HepG2 (cell line): Measurements from ENCODE around the gene MACROD2. TPM values are rescaled to one million over a fixed set of nuclear protein-coding genes. Genes with fewer than 3 reads are reported as not detected.

Experiments
- ATAC-seq: fragments of 200-7000 bp; cut with Tn5 transposase; 3 replicates; pipeline ENCODE4 v1.9.1; 2020; ENCODE audit warnings: mild to moderate bottlenecking, moderate library complexity
- BruUV-seq: library from RNA; stranded (reverse); fragments of 400-500 nt; replicated peaks from 2 replicates; lab custom pipeline; 2021; lab: Mats Ljungman, UMichigan
- CTCF ChIA-PET: fragments of 300-600 bp; formaldehyde crosslinking; extraction: SDS; loops from one replicate; lab custom pipeline; 2021; ENCODE audit warnings: low total read pairs, inconsistent platforms, low intra/inter-chr PET ratio; lab: Yijun Ruan, JAX
- POLR2A ChIA-PET: fragments of 350-600 bp; sonication (Branson Sonifier 250); formaldehyde crosslinking; loops from one replicate; lab custom pipeline; 2020; ENCODE audit warnings: antibody characterized with exemption, inconsistent platforms; lab: Yijun Ruan, JAX
- DNase-seq: peaks from one replicate; pipeline ENCODE4 v3.0.0-alpha.2; 2015; ENCODE audit warnings: low spot score
- FAIRE-seq: peaks from 3 replicates; lab custom pipeline; 2011; peaks lifted over from hg19 to GRCh38; lab: Jason Lieb, UNC
- H2AFZ ChIP-seq: one replicate; pipeline ENCODE4 v1.6.1; 2011; ENCODE audit warnings: low read length, inconsistent platforms
- H3K27ac ChIP-seq: fragments of 300-600 bp; 3 replicates; pipeline ENCODE4 v1.8.0; 2011; ENCODE audit warnings: mixed run types, mild to moderate bottlenecking, mixed read lengths, low read length, inconsistent platforms; ENCODE audit not compliant: insufficient read depth; ENCODE audit errors: extremely low read length
- H3K27me3 ChIP-seq, 2 experiments: fragments of 200-600 bp in 1 of 2; 2 replicates in 1 of 2; 3 replicates in 1 of 2; pipeline versions ENCODE4 v1.6.0 to v1.8.0; 2011; ENCODE audit warnings: low read length in 2 of 2, mild to moderate bottlenecking in 2 of 2, moderate library complexity in 2 of 2, inconsistent platforms in 1 of 2; ENCODE audit not compliant: insufficient read depth in 2 of 2, control insufficient read depth in 1 of 2
- H3K36me3 ChIP-seq, 2 experiments: fragments of 200-600 bp in 1 of 2; replicated peaks in 1 of 2; 2 replicates in 1 of 2; 3 replicates in 1 of 2; pipeline versions ENCODE4 v1.5.1 to v1.8.0; 2011; ENCODE audit warnings: low read length in 2 of 2, inconsistent platforms in 1 of 2; ENCODE audit not compliant: insufficient read depth in 2 of 2, control insufficient read depth in 1 of 2
- H3K4me1 ChIP-seq: 2 replicates; pipeline ENCODE4 v1.5.1; 2012; ENCODE audit warnings: low read length, inconsistent platforms; ENCODE audit not compliant: insufficient read depth
- H3K4me2 ChIP-seq: 2 replicates; pipeline ENCODE4 v1.6.0; 2011; ENCODE audit warnings: low read depth, low read length, inconsistent platforms
- H3K4me3 ChIP-seq, 3 experiments: fragments of 200-600 bp in 1 of 3; sonication (generic), shearing (Covaris generic) in 1 of 3; replicated peaks in 1 of 3; 2 replicates each; pipeline ENCODE4 v1.5.1; 2011 to 2016; ENCODE audit warnings: low read length in 3 of 3, inconsistent platforms in 2 of 3, low read depth in 2 of 3, mild to moderate bottlenecking in 2 of 3, control low read depth in 1 of 3, mixed read lengths in 1 of 3; ENCODE audit not compliant: insufficient read depth in 1 of 3
- H3K79me2 ChIP-seq: one replicate; pipeline ENCODE4 v1.6.1; 2011; ENCODE audit warnings: low read length, inconsistent platforms; ENCODE audit not compliant: insufficient read depth
- H3K9ac ChIP-seq: 2 replicates; pipeline ENCODE4 v1.6.0; 2011; ENCODE audit warnings: mild to moderate bottlenecking, low read depth, low read length, inconsistent platforms; ENCODE audit not compliant: insufficient read depth
- H3K9me3 ChIP-seq: 2 replicates; pipeline ENCODE4 v1.5.1; 2012; ENCODE audit warnings: mild to moderate bottlenecking, low read length
- H4K20me1 ChIP-seq: 2 replicates; pipeline ENCODE4 v1.6.0; 2011; ENCODE audit warnings: inconsistent platforms, mild to moderate bottlenecking, low read length, moderate library complexity; ENCODE audit not compliant: insufficient read depth
- E2F5 ChIP-seq: sonication (generic); formaldehyde crosslinking; conservative IDR thresholded peaks from 2 replicates; pipeline ENCODE4 v1.4.0; 2020; ENCODE audit warnings: missing genetic modification reagents
- GATAD2A ChIP-seq: IDR thresholded peaks from 2 replicates; pipeline ENCODE4 v1.6.1; 2016
- ZNF143 ChIP-seq: sonication (generic); formaldehyde crosslinking; IDR thresholded peaks from 2 replicates; pipeline ENCODE4 v1.4.0; 2020; ENCODE audit warnings: missing genetic modification reagents
- ZNF33A ChIP-seq: sonication (generic); formaldehyde crosslinking; IDR thresholded peaks from 2 replicates; pipeline ENCODE4 v1.5.1; 2020; ENCODE audit warnings: missing genetic modification reagents, mild to moderate bottlenecking, moderate library complexity, borderline replicate concordance
- ZNF556 ChIP-seq: sonication (generic); formaldehyde crosslinking; IDR thresholded peaks from 2 replicates; pipeline ENCODE4 v1.4.0; 2020; ENCODE audit warnings: mild to moderate bottlenecking, missing genetic modification reagents, borderline replicate concordance
- ZNF557 ChIP-seq: sonication (generic); formaldehyde crosslinking; IDR thresholded peaks from 2 replicates; pipeline ENCODE4 v1.4.0; 2020; ENCODE audit warnings: missing genetic modification reagents
- WGBS: methylation state at CpG from one replicate; pipeline ENCODE4 v1.1.6; 2017; ENCODE audit warnings: low lambda C conversion rate; 5-methylcytosine and 5-hydroxymethylcytosine counted together
- in situ Hi-C: cut with HindIII; loops from 2 replicates; pipeline ENCODE4 v1.10.0; 2017; ENCODE audit warnings: low pct_unique_long_range_greater_than_20kb; ENCODE audit not compliant: extremely low pct_ligation_motif_present
- intact Hi-C: fragments of 100-400 bp; cut with micrococcal nuclease; formaldehyde crosslinking; loops from one replicate; pipeline ENCODE4 v1.10.0; 2022; ENCODE audit not compliant: unreplicated experiment
- polyA plus RNA-seq, 8 experiments: library from polyadenylated mRNA; depleted of rRNA in 3 of 8; stranded (reverse) in 7 of 8; unstranded in 1 of 8; fragments of >200 nt; fragmentation: Illumina TruSeq in 4 of 8; extraction: Trizol in 4 of 8; gene quantifications; 2 replicates each; pipeline versions ENCODE4 v1.2.1 to v1.2.3, GENCODE V29; 2011 to 2016; ENCODE audit warnings: low read depth in 4 of 8, missing spikeins in 1 of 8, mixed read lengths in 1 of 8; ENCODE audit not compliant: insufficient read depth in 1 of 8
- total RNA-seq, 5 experiments: library from RNA; depleted of rRNA; stranded (reverse); fragments of >200 nt; fragmentation: Illumina TruSeq; extraction: Trizol; gene quantifications; 2 replicates each; pipeline ENCODE4 v1.2.3, GENCODE V29; 2016; ENCODE audit warnings: low read depth in 1 of 5
- TF ChIP-seq, protein P1 (sequence below): sonication (generic); formaldehyde crosslinking; IDR thresholded peaks from 2 replicates; pipeline ENCODE4 v1.8.1; 2023; ENCODE audit warnings: missing genetic modification reagents, mild to moderate bottlenecking, borderline replicate concordance

The MACROD2 gene
- total and polyA plus RNA-seq, 2 of the 13 experiments (the other 11 are each of a cell fraction or from before 2014, with no cell fraction given): 0.13 to 0.51 TPM

GRCh38 chr20:14553774-14554534 is 558.6 kb downstream of the MACROD2 start:
- no peak for FAIRE-seq
- 0% methylated on average over 6 of the region's 6 CpGs for WGBS
- Histone ChIP-seq H3K9me3 (peaks cover 12% of the 10 kb centered on the region), H3K79me2 (no peaks in the 10 kb centered on the region), H3K36me3 (no peaks in the 10 kb centered on the region), H3K4me1 (no peaks in the 10 kb centered on the region), H3K27me3 (no peaks in the 10 kb centered on the region), H3K4me2 (no peak overlapping the region), H3K9ac (no peak overlapping the region), H3K4me3 (no peak overlapping the region), H3K27ac (no peak overlapping the region), H4K20me1 (no peaks in the 10 kb centered on the region), H2AFZ (no peak overlapping the region)
- TF ChIP-seq GATAD2A (CRISPR knock-in tag): no peak
- no peak for TF ChIP-seq ZNF556 (CRISPR knock-in tag)
- TF ChIP-seq, protein P1, sequence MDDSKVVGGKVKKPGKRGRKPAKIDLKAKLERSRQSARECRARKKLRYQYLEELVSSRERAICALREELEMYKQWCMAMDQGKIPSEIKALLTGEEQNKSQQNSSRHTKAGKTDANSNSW: no peak
- TF ChIP-seq E2F5 (CRISPR knock-in tag): no peak
- TF ChIP-seq ZNF33A: no peak
- TF ChIP-seq ZNF557: no peak
- TF ChIP-seq ZNF143 (CRISPR knock-in tag): no peak
- intact Hi-C loops: no loop called here
- BruUV-seq: no TSS peak
- DNase-seq: no peak
- in situ Hi-C loops: no loop called here
- ATAC-seq: no peak
- ChIA-PET CTCF (no interaction called here), POLR2A (no interaction called here)

GRCh38 chr20:14555676-14556075 is 560.4 kb downstream of the MACROD2 start:
- no peak for TF ChIP-seq ZNF557
- in situ Hi-C loops (no loop called here), intact Hi-C loops (no loop called here)
- Histone ChIP-seq H3K4me1 (no peaks in the 10 kb centered on the region), H3K27me3 (no peaks in the 10 kb centered on the region), H3K9ac (no peak overlapping the region), H3K9me3 (peaks cover 11% of the 10 kb centered on the region), H2AFZ (no peak overlapping the region), H3K79me2 (no peaks in the 10 kb centered on the region), H3K4me2 (no peak overlapping the region), H3K4me3 (no peak overlapping the region), H3K27ac (no peak overlapping the region), H3K36me3 (no peaks in the 10 kb centered on the region), H4K20me1 (no peaks in the 10 kb centered on the region)
- BruUV-seq: no TSS peak
- ATAC-seq: no peak
- no peak for DNase-seq
- WGBS: 32% methylated on average over 3 of the region's 3 CpGs
- ChIA-PET CTCF (no interaction called here), POLR2A (no interaction called here)
- FAIRE-seq: no peak
